HEK293T (cell line): Measurements from ENCODE around the gene ELOVL2.
A peak's percentile ranks its signal among the peaks of the same experiment; 100 is the strongest.

Experiments used
- CTCF ChIA-PET: fragments of 350-600 bp; formaldehyde crosslinking; extraction: SDS; loops from one replicate; lab custom pipeline; 2021; ENCODE audit warnings: antibody characterized with exemption, inconsistent platforms; lab: Yijun Ruan, JAX
- POLR2A ChIA-PET: fragments of 350-600 bp; formaldehyde crosslinking; extraction: SDS; loops from one replicate; lab custom pipeline; 2020; ENCODE audit warnings: antibody characterized with exemption, inconsistent platforms; lab: Yijun Ruan, JAX
- DNase-seq: peaks from one replicate; pipeline ENCODE4 v3.0.0; 2012; ENCODE audit warnings: mixed read lengths; ENCODE audit errors: extremely low spot score
- ARNT ChIP-seq: fragments of 450-650 bp; IDR thresholded peaks from 2 replicates; pipeline ENCODE4 v1.6.1; 2017; ENCODE audit warnings: mild to moderate bottlenecking
- BHLHE40 ChIP-seq: fragments of 450-650 bp; IDR thresholded peaks from 2 replicates; pipeline ENCODE4 v1.6.1; 2016; ENCODE audit warnings: mild to moderate bottlenecking, moderate library complexity, borderline replicate concordance
- CTBP1 ChIP-seq: fragments of 450-650 bp; IDR thresholded peaks from 2 replicates; pipeline ENCODE4 v1.6.1; 2016; ENCODE audit warnings: borderline replicate concordance
- ELF4 ChIP-seq: fragments of 450-650 bp; IDR thresholded peaks from 2 replicates; pipeline ENCODE4 v1.6.1; 2017; ENCODE audit warnings: antibody characterized with exemption
- FOXA1 ChIP-seq: fragments of 450-650 bp; IDR thresholded peaks from 2 replicates; pipeline ENCODE4 v1.6.1; 2016; ENCODE audit warnings: mild to moderate bottlenecking
- FOXK2 ChIP-seq: fragments of 450-650 bp; IDR thresholded peaks from 2 replicates; pipeline ENCODE4 v1.6.1; 2016; ENCODE audit warnings: mild to moderate bottlenecking
- FOXM1 ChIP-seq: fragments of 450-650 bp; IDR thresholded peaks from 2 replicates; pipeline ENCODE4 v1.6.1; 2017; ENCODE audit warnings: mild to moderate bottlenecking, borderline replicate concordance
- HDGF ChIP-seq: fragments of 450-650 bp; IDR thresholded peaks from 2 replicates; pipeline ENCODE4 v1.6.1; 2017; ENCODE audit warnings: antibody characterized with exemption, borderline replicate concordance
- L3MBTL2 ChIP-seq: fragments of 450-650 bp; conservative IDR thresholded peaks from 2 replicates; pipeline ENCODE4 v1.6.1; 2016; ENCODE audit warnings: mild to moderate bottlenecking
- LEF1 ChIP-seq: fragments of 450-650 bp; IDR thresholded peaks from 2 replicates; pipeline ENCODE4 v1.6.1; 2017; ENCODE audit warnings: mild to moderate bottlenecking, borderline replicate concordance
- NFRKB ChIP-seq: fragments of 450-650 bp; IDR thresholded peaks from 2 replicates; pipeline ENCODE4 v1.6.1; 2016; ENCODE audit warnings: mild to moderate bottlenecking, moderate library complexity
- PKNOX1 ChIP-seq: fragments of 450-650 bp; IDR thresholded peaks from 2 replicates; pipeline ENCODE4 v1.6.1; 2016
- SP1 ChIP-seq: fragments of 450-650 bp; IDR thresholded peaks from 2 replicates; pipeline ENCODE4 v1.6.1; 2017
- SUZ12 ChIP-seq: fragments of 450-650 bp; IDR thresholded peaks from 2 replicates; pipeline ENCODE4 v1.6.1; 2016; ENCODE audit warnings: mild to moderate bottlenecking
- TARDBP ChIP-seq: fragments of 450-650 bp; IDR thresholded peaks from 2 replicates; pipeline ENCODE4 v1.6.1; 2016
- ZNF384 ChIP-seq: fragments of 450-650 bp; IDR thresholded peaks from 2 replicates; pipeline ENCODE4 v1.6.1; 2016

ELOVL2 gene

GRCh38 chr6:11062715-11063114 is 18.6 kb upstream of the ELOVL2 start:
- POLR2A ChIA-PET = no interaction called here
- no peak for DNase-seq
- TF ChIP-seq FOXM1 (no peak), PKNOX1 (no peak), CTBP1 (no peak), ARNT (no peak), FOXA1 (no peak)
- CTCF ChIA-PET = interaction anchor here (0.6 kb wide), 2 partner anchors 9 to 36 kb away, joined by 3 to 4 read pairs; no protein-coding TSS in a partner anchor

- POLR2A ChIA-PET = no interaction called here
- TF ChIP-seq ARNT (no peak), NFRKB (no peak), SUZ12 (no peak), BHLHE40 (no peak), L3MBTL2 (no peak), FOXK2 (no peak), ELF4 (no peak), FOXM1 (no peak), SP1 (no peak), FOXA1 (no peak), TARDBP (no peak), LEF1 (no peak)
- no peak for DNase-seq
- CTCF ChIA-PET = no interaction called here
Observed at GRCh38 chr6:11062083-11062482, 18.0 kb upstream of the ELOVL2 start.

- DNase-seq = no peak
- ChIA-PET CTCF (no interaction called here), POLR2A (no interaction called here)
- TF ChIP-seq HDGF = no peak
- TF ChIP-seq PKNOX1 = no peak
- no peak for TF ChIP-seq L3MBTL2
- no peak for TF ChIP-seq FOXK2
- TF ChIP-seq ZNF384 = no peak
- TF ChIP-seq ELF4 = no peak
- TF ChIP-seq LEF1 = no peak
- no peak for TF ChIP-seq TARDBP
- TF ChIP-seq SP1 = no peak
- TF ChIP-seq CTBP1 = no peak
Observed at GRCh38 chr6:11058406-11058805, 14.3 kb upstream of the ELOVL2 start.

- DNase-seq = no peak
- TF ChIP-seq ZNF384 = no peak
- TF ChIP-seq CTBP1 = no peak
- TF ChIP-seq PKNOX1 = no peak
- no peak for TF ChIP-seq SP1
- TF ChIP-seq FOXK2 = no peak
- no peak for TF ChIP-seq SUZ12
- no peak for TF ChIP-seq FOXM1
- no peak for TF ChIP-seq ELF4
- TF ChIP-seq LEF1 = no peak
- no peak for TF ChIP-seq L3MBTL2
- no peak for TF ChIP-seq FOXA1
- TF ChIP-seq BHLHE40 = no peak
- TF ChIP-seq TARDBP = no peak
- no peak for TF ChIP-seq HDGF
- ChIA-PET POLR2A (interaction anchor here (0.8 to 1.3 kb wide), 2 partner anchors 12 to 37 kb away, joined by 3 read pairs; partner anchors contain the start of gene SMIM13), CTCF (interaction anchor here (0.9 to 1.6 kb wide), 2 partner anchors 10 to 12 kb away, joined by 3 read pairs; no protein-coding TSS in a partner anchor)
Observed at GRCh38 chr6:11056871-11057270, 12.8 kb upstream of the ELOVL2 start.

- POLR2A ChIA-PET = no interaction called here
- TF ChIP-seq PKNOX1 (0 out of 2 replicates have a peak, but pooled peaks have one; percentile 36), TARDBP (no peak), ARNT (no peak)
- CTCF ChIA-PET = no interaction called here
- DNase-seq = no peak
Observed at GRCh38 chr6:11055127-11055627, 11.1 kb upstream of the ELOVL2 start.

GRCh38 chr6:11054722-11055121 is 10.6 kb upstream of the ELOVL2 start:
- POLR2A ChIA-PET = no interaction called here
- no peak for TF ChIP-seq ZNF384
- TF ChIP-seq ARNT = no peak
- no peak for TF ChIP-seq L3MBTL2
- TF ChIP-seq FOXK2 = no peak
- no peak for TF ChIP-seq HDGF
- TF ChIP-seq NFRKB = no peak
- TF ChIP-seq SUZ12 = no peak
- CTCF ChIA-PET = no interaction called here
- DNase-seq = no peak
